ENCODE data around the gene NCOA5. TPM values are rescaled to one million over a fixed set of nuclear protein-coding genes. Genes with fewer than 3 reads are reported as not detected.
A peak's percentile ranks its signal among the peaks of the same experiment; 100 is the strongest.

Gene NCOA5
- total RNA-seq, 1 experiment from 2014 or later: 26.9 TPM

DNA sequence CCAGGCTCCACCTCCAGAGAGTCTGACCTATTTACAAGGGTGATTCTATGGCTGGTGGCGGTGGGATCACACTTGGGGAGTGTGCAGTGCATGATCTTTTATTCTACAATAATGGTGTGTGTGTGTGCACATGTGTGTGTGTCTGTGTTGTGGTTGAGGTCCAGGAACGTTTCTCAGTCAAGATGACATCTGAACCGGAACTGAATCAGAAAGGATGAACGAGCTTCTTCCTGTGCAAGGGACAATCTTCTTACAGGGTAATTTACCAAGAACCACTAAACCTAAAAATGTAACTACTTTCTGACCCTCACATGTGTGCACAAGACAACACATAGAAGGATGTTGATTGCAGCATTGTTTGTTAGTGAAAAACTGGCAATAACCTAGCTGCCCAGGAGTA, 72.5 kb downstream of the NCOA5 start:
- Histone ChIP-seq H3K9ac (ENCODE audit: low read length) (no peak overlapping the region), H3K27me3 (ENCODE audit: low read length) (no peaks in the 10 kb centered on the region), H3K4me1 (ENCODE audit: insufficient read depth, low read length) (peaks cover 6% of the 10 kb centered on the region; the same call in 1 of the 2 replicates), H3K79me2 (ENCODE audit: low read length) (no peaks in the 10 kb centered on the region), H3K36me3 (ENCODE audit: low read depth, low read length) (no peaks in the 10 kb centered on the region), H3K4me2 (ENCODE audit: low read length) (no peak overlapping the region), H3K4me3 (ENCODE audit: low read length) (no peak overlapping the region), H2AFZ (ENCODE audit: low read length) (no peak overlapping the region), H4K20me1 (ENCODE audit: low read length) (no peaks in the 10 kb centered on the region), H3K27ac (ENCODE audit: low read length) (no peak overlapping the region), H3K9me2 (replicated peaks; ENCODE audit: low read length) (no peaks in the 10 kb centered on the region), H3K9me3 (ENCODE audit: low read length) (no peaks in the 10 kb centered on the region), H3F3A (ENCODE audit: low read length, unreplicated experiment) (no peaks in the 10 kb centered on the region)
- TF ChIP-seq, protein P1, sequence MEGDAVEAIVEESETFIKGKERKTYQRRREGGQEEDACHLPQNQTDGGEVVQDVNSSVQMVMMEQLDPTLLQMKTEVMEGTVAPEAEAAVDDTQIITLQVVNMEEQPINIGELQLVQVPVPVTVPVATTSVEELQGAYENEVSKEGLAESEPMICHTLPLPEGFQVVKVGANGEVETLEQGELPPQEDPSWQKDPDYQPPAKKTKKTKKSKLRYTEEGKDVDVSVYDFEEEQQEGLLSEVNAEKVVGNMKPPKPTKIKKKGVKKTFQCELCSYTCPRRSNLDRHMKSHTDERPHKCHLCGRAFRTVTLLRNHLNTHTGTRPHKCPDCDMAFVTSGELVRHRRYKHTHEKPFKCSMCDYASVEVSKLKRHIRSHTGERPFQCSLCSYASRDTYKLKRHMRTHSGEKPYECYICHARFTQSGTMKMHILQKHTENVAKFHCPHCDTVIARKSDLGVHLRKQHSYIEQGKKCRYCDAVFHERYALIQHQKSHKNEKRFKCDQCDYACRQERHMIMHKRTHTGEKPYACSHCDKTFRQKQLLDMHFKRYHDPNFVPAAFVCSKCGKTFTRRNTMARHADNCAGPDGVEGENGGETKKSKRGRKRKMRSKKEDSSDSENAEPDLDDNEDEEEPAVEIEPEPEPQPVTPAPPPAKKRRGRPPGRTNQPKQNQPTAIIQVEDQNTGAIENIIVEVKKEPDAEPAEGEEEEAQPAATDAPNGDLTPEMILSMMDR (conservative IDR thresholded peaks at IDR 0.05; ENCODE audit: low read depth, low read length): no peak
- TF ChIP-seq EZH2phosphoT487 (IDR thresholded peaks at IDR 0.05; ENCODE audit: borderline replicate concordance, low read length) (no peak), EZH2 (IDR thresholded peaks at IDR 0.05; ENCODE audit: low read length, unreplicated experiment) (no peak)
- no peak for ATAC-seq
- intact Hi-C loops (cut with micrococcal nuclease): no loop called here
- ChIA-PET CTCF (no interaction called here), POLR2A (ENCODE audit: unreplicated experiment) (no interaction called here)
- DNase-seq: no peak
- BruUV-seq (replicated peaks): no TSS peak

DNA sequence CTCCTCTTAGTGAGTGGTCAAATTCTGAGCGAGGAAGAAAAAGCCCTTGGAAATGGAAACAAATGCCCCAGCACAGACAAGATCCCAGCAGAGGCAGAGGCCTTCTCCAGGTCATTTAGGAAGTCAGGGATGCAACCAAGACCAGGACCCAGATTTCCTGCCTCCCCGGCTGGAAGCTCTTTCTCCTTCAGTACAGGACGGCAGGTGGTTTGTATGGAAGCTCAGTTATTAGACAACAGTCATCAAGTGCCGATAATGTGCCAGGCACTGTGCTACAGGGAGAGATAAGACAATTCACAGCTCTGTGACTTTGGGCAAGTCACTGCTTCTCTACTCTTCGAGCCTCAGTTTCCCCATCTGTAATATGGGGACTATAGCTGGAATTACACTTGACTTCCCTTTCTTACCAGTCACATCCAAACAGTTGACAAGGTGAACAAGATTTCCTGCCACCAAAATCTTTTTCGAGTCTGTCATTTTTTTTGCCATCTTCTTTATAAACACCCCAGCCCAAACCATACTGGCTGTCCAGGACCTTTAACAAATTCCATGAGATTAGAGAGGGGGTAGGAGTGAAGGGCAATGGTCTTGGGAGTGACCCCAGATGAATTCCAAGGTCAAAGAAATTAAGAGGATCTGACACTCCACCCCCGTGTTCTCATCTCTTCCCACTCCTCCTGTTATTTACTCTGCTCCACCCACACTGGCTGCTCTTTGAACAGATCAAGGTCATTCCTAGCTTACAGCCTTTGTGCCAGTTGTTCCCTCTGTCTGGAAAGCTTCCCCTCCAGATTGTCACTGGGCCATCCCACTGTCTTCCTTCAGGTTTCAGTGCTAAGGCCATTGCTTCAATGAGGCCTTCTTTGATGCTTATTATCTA, 75.0 kb downstream of the NCOA5 start:
- no peaks in the 10 kb centered on the region for H3K79me2 ChIP-seq (ENCODE audit: low read length)
- H4K20me1 ChIP-seq (ENCODE audit: low read length): no peaks in the 10 kb centered on the region
- H2AFZ ChIP-seq (ENCODE audit: low read length): peak overlapping the region; percentile 88; the same call in 1 of the 2 replicates
- CTCF ChIA-PET: interaction anchor here (0.9 to 1.4 kb wide), 3 partner anchors 27 to 423 kb away, joined by 3 to 17 read pairs (median 4); no protein-coding TSS in a partner anchor
- POLR2A ChIA-PET (ENCODE audit: unreplicated experiment): interaction anchor here (0.6 kb wide), 1 partner anchor 80 kb away, joined by 3 read pairs; no protein-coding TSS in a partner anchor
- ATAC-seq: no peak; the same call in 1 of the 2 replicates
- no peak for DNase-seq
- peaks cover 12% of the 10 kb centered on the region; the same call in 1 of the 2 replicates for H3K27me3 ChIP-seq (ENCODE audit: low read length)
- H3K9ac ChIP-seq (ENCODE audit: low read length): no peak overlapping the region
- intact Hi-C loops (cut with micrococcal nuclease): loop anchor here (2.0 kb wide), 1 partner anchor 72 kb away; no protein-coding TSS in a partner anchor
- TF ChIP-seq EZH2 (IDR thresholded peaks at IDR 0.05; ENCODE audit: low read length, unreplicated experiment): no peak
- no peak for TF ChIP-seq EZH2phosphoT487 (IDR thresholded peaks at IDR 0.05; ENCODE audit: borderline replicate concordance, low read length)
- TF ChIP-seq, protein P1 (conservative IDR thresholded peaks at IDR 0.05; ENCODE audit: low read depth, low read length): no peak
- no peaks in the 10 kb centered on the region for H3K9me3 ChIP-seq (ENCODE audit: low read length)
- H3K4me1 ChIP-seq (ENCODE audit: insufficient read depth, low read length): peaks cover 6% of the 10 kb centered on the region; the same call in 1 of the 2 replicates
- H3K27ac ChIP-seq (ENCODE audit: low read length): no peak overlapping the region
- no TSS peak for BruUV-seq (replicated peaks)
- H3K36me3 ChIP-seq (ENCODE audit: low read depth, low read length): no peaks in the 10 kb centered on the region
- H3K4me2 ChIP-seq (ENCODE audit: low read length): peak overlapping the region; percentile 90
- no peaks in the 10 kb centered on the region for H3F3A ChIP-seq (ENCODE audit: low read length, unreplicated experiment)
- H3K9me2 ChIP-seq (replicated peaks; ENCODE audit: low read length): no peaks in the 10 kb centered on the region
- peak overlapping the region; percentile 63; the same call in 1 of the 2 replicates for H3K4me3 ChIP-seq (ENCODE audit: low read length)
